Spleen (tissue), 11 donors: Measurements from ENCODE around the gene RBM47. TPM values are rescaled to one million over a fixed set of nuclear protein-coding genes. Genes with fewer than 3 reads are reported as not detected.
A peak's percentile ranks its signal among the peaks of the same experiment; 100 is the strongest.

Source experiments
- DNase-seq: peaks from one replicate; pipeline ENCODE4 v3.0.0-alpha.2; 2020
- H3K27ac ChIP-seq, 8 donors: fragments of 200-600 bp; sonication (generic) in 7 of 8; 1 replicate in 4 of 8; 2 replicates in 4 of 8; pipeline versions ENCODE4 v1.5.0 to v1.8.0; 2016 to 2021; ENCODE audit warnings: inconsistent platforms in 4 of 8, mild to moderate bottlenecking in 4 of 8, moderate library complexity in 1 of 8
- H3K27me3 ChIP-seq, 7 donors: fragments of 200-600 bp; sonication (generic) in 6 of 7; replicated peaks in 1 of 7; 1 replicate in 4 of 7; 2 replicates in 3 of 7; pipeline versions ENCODE4 v1.5.0 to v1.8.0; 2016 to 2021; ENCODE audit warnings: inconsistent platforms in 3 of 7, mild to moderate bottlenecking in 1 of 7
- H3K36me3 ChIP-seq, 6 donors: fragments of 200-600 bp; sonication (generic) in 5 of 6; 1 replicate in 4 of 6; 2 replicates in 2 of 6; pipeline versions ENCODE4 v1.5.0 to v1.8.0; 2016 to 2021; ENCODE audit warnings: inconsistent platforms in 2 of 6
- H3K4me1 ChIP-seq, 6 donors: fragments of 200-600 bp; sonication (generic) in 5 of 6; 1 replicate in 3 of 6; 2 replicates in 3 of 6; pipeline versions ENCODE4 v1.5.0 to v1.8.0; 2016 to 2021; ENCODE audit warnings: inconsistent platforms in 3 of 6
- H3K4me3 ChIP-seq, 8 donors: fragments of 200-600 bp; sonication (generic) in 7 of 8; 1 replicate in 4 of 8; 2 replicates in 4 of 8; pipeline versions ENCODE4 v1.5.0 to v1.8.0; 2016 to 2021; ENCODE audit warnings: inconsistent platforms in 4 of 8, mild to moderate bottlenecking in 4 of 8, moderate library complexity in 2 of 8
- H3K9me3 ChIP-seq, 8 donors: fragments of 200-600 bp; sonication (generic) in 7 of 8; 1 replicate in 4 of 8; 2 replicates in 4 of 8; pipeline versions ENCODE4 v1.5.0 to v1.8.0; 2016 to 2021; ENCODE audit warnings: inconsistent platforms in 4 of 8
- POLR2A ChIP-seq, 3 donors: fragments of 450-650 bp; IDR thresholded peaks; one replicate each; pipeline ENCODE4 v1.5.1; 2017; ENCODE audit warnings: antibody characterized with exemption in 3 of 3, mild to moderate bottlenecking in 1 of 3
- POLR2AphosphoS5 ChIP-seq, 3 donors: sonication (generic); formaldehyde crosslinking; IDR thresholded peaks; one replicate each; pipeline ENCODE4 v1.5.1; 2017; ENCODE audit warnings: antibody characterized with exemption in 3 of 3
- WGBS, 5 donors: extraction: QIAGEN DNeasy Blood & Tissue Kit in 3 of 5; methylation state at CpG; one replicate each; pipeline versions ENCODE4 v1.1.5 to v1.1.7; 2013 to 2018; 5-methylcytosine and 5-hydroxymethylcytosine counted together
- intact Hi-C: fragments of 100-400 bp; cut with DNase I; formaldehyde crosslinking; loops from one replicate; pipeline ENCODE4 v1.15.0; 2023; ENCODE audit warnings: low total_unique reads
- polyA plus RNA-seq, 3 donors: library from polyadenylated mRNA; stranded (reverse); fragments of 200-250 nt; gene quantifications; one replicate each; pipeline ENCODE4 v1.2.1, GENCODE V29; 2013
- total RNA-seq, 7 donors: library from RNA; depleted of rRNA in 3 of 7; stranded (reverse); fragments of >200 nt in 3 of 7; fragmentation: NEBNext Ultra II Directional in 4 of 7; extraction: Animal tissue kit (Norgen Biotek cat#: 25700) in 4 of 7; gene quantifications; one replicate each; pipeline versions ENCODE4 v1.1.0 to v1.2.1, GENCODE V29; 2016 to 2021
- TF ChIP-seq, protein P1 (sequence below), 11 experiments: fragments of 200-600 bp in 7 of 11; fragments of 450-650 bp in 4 of 11; sonication (generic) in 4 of 11; IDR thresholded peaks in 8 of 11; conservative IDR thresholded peaks in 3 of 11; 1 replicate in 7 of 11; 2 replicates in 4 of 11; pipeline versions ENCODE4 v1.4.0 to v1.8.0; 2016 to 2021; ENCODE audit warnings: antibody characterized with exemption in 11 of 11, inconsistent platforms in 4 of 11, mild to moderate bottlenecking in 1 of 11
- donor health status: healthy with polysubstance abuse.
- donor health status: DM: no; HTN: no; CAD: no; lungs with moderate emphysema.
- donor health status: DM: no; HTN: no; CAD: no.
- donor health status: Bipolar disorder and iron deficiency.
- donor health status: healthy.
- donor health status: DM: no; HTN: no; CAD: no.
- donor health status: DM: yes; HTN: yes; CAD: no.

Gene RBM47
- total and polyA plus RNA-seq, 10 donors = 6.0 to 164 (median 77.9) TPM

- Histone ChIP-seq H3K4me3 (peak overlapping the region in 1 of 8 donors; percentile 39), H3K27ac (peak overlapping the region in 6 of 8 donors; percentile 80 to 89 (median 84)), H3K36me3 (no peaks in the 10 kb centered on the region), H3K4me1 (peaks cover 16 to 74% (median 53%) of the 10 kb centered on the region in 6 donors), H3K27me3 (no peaks in the 10 kb centered on the region), H3K9me3 (no peaks in the 10 kb centered on the region)
- DNase-seq = no peak
- WGBS, 5 donors = 63 to 78% (median 75%) methylated on average over 7 of the region's 7 CpGs
- TF ChIP-seq POLR2A (IDR thresholded peaks at IDR 0.05) (no peak), POLR2AphosphoS5 (IDR thresholded peaks at IDR 0.05) (no peak)
- TF ChIP-seq, protein P1, sequence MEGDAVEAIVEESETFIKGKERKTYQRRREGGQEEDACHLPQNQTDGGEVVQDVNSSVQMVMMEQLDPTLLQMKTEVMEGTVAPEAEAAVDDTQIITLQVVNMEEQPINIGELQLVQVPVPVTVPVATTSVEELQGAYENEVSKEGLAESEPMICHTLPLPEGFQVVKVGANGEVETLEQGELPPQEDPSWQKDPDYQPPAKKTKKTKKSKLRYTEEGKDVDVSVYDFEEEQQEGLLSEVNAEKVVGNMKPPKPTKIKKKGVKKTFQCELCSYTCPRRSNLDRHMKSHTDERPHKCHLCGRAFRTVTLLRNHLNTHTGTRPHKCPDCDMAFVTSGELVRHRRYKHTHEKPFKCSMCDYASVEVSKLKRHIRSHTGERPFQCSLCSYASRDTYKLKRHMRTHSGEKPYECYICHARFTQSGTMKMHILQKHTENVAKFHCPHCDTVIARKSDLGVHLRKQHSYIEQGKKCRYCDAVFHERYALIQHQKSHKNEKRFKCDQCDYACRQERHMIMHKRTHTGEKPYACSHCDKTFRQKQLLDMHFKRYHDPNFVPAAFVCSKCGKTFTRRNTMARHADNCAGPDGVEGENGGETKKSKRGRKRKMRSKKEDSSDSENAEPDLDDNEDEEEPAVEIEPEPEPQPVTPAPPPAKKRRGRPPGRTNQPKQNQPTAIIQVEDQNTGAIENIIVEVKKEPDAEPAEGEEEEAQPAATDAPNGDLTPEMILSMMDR (IDR thresholded peaks at IDR 0.05 in 8 of 11, conservative IDR thresholded peaks at IDR 0.05 in 3 of 11) = no peak
- intact Hi-C loops = no loop called here
These were observed 56.9 kb downstream of the RBM47 start for GRCh38 chr4:40572692-40573310.

DNA sequence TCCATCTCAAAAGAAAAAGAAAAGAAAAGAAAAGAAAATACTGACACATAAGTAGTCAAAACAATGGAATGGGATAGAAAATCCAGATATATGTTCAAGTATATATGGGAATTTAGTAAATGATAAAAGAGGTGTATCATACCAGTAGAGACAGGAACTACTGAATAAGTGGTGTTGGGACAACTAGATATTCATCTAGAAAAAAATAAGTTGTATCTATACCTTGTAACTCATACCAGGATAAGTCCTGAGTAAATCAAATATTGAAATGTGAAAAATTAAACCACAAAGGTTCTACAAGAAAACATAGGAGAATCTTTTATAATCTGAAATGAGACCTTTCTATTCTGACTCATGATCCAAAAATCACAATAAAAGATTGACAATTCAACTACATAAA lies 58.5 kb downstream of the RBM47 start:
- Histone ChIP-seq H3K27me3 (no peaks in the 10 kb centered on the region), H3K4me3 (no peak overlapping the region), H3K9me3 (no peaks in the 10 kb centered on the region), H3K4me1 (peaks cover 8 to 59% (median 39%) of the 10 kb centered on the region in 6 donors), H3K36me3 (no peaks in the 10 kb centered on the region), H3K27ac (no peak overlapping the region)
- intact Hi-C loops = no loop called here
- DNase-seq = no peak
- no peak for TF ChIP-seq POLR2AphosphoS5 (IDR thresholded peaks at IDR 0.05)
- TF ChIP-seq, protein P1 (IDR thresholded peaks at IDR 0.05 in 8 of 11, conservative IDR thresholded peaks at IDR 0.05 in 3 of 11) = no peak
- TF ChIP-seq POLR2A (IDR thresholded peaks at IDR 0.05) = no peak

DNA sequence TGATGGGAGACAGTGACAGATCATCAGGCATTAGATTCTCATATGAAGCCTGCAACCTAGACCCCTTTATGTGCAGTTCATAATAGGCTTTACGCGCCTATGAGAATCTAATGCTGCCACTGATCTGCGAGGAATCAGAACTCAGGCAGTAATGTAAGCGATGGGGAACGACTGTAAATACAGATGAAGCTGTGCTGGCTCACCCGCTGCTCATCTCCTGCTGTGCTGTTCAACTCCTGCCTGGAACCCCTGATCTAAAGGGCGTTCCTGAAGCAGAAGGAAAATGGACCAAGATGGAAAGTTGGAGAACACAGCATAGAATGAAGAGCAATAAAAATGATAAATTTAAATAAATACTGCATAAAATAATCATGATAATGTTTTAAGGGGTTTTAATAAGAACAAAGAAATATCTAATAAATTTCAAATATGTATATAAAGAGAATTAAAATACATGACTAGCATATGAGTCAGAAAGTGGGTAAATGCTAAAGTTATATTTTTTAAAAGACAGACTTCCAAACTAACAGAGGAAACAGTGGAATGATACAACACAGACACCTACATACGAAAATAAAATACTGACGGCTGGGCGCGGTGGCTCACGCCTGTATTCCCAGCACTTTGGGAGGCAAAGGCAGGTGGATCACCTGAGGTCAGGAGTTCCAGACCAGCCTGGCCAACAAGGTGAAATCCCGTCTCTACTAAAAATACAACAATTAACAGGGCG lies 59.2 kb downstream of the RBM47 start:
- H3K27ac ChIP-seq = no peak overlapping the region
- peaks cover 6 to 59% (median 35%) of the 10 kb centered on the region in 6 donors for H3K4me1 ChIP-seq
- no peak overlapping the region for H3K4me3 ChIP-seq
- no peaks in the 10 kb centered on the region for H3K27me3 ChIP-seq
- H3K36me3 ChIP-seq = no peaks in the 10 kb centered on the region
- WGBS, 5 donors = 94 to 98% (median 95%) methylated on average over 14 of the region's 14 CpGs
- TF ChIP-seq POLR2A (IDR thresholded peaks at IDR 0.05) (no peak), POLR2AphosphoS5 (IDR thresholded peaks at IDR 0.05) (no peak)
- TF ChIP-seq, protein P1 (IDR thresholded peaks at IDR 0.05 in 8 of 11, conservative IDR thresholded peaks at IDR 0.05 in 3 of 11) = no peak
- DNase-seq = no peak
- H3K9me3 ChIP-seq = no peaks in the 10 kb centered on the region
- intact Hi-C loops = no loop called here

DNA sequence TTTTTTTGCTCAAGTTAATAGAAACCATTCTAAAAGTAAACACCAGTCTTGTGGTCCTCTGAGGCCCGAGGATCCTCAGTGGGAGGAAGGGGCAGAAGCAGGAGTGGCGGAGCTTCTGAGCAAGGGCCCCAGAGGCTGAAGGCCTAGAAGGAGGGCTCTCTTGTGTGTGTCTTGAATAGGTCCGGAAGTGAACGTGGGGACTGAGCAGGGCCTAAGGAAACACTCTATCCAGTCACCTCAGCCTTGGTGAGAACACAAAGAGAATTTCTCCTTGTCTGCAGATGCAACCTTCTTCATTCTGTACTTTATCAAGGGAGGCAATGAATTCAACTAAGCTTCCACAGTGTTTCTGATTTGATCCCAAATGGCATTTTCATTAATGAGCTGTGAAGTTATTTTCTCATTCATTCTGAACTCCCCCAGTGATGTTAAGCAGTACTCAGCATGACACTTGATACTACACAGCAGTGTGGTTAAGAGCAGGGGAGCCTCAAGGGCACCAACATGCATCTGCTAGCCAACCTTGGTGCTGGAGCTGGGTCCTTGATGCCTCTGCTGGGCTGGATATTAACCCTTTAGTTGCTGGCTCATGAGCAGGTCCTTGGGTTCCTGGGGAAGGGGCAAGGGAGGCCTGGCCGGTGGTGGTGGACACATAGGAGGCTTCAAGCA lies 64.7 kb downstream of the RBM47 start:
- no peak for DNase-seq
- peak overlapping the region in 7 of 8 donors; percentile 36 to 94 (median 86) for H3K27ac ChIP-seq
- intact Hi-C loops = no loop called here
- H3K9me3 ChIP-seq = no peaks in the 10 kb centered on the region
- peak overlapping the region in 1 of 8 donors; percentile 40 for H3K4me3 ChIP-seq
- H3K36me3 ChIP-seq = no peaks in the 10 kb centered on the region
- H3K4me1 ChIP-seq = peaks cover 3 to 72% (median 45%) of the 10 kb centered on the region in 6 donors
- H3K27me3 ChIP-seq = no peaks in the 10 kb centered on the region
- TF ChIP-seq, protein P1 (IDR thresholded peaks at IDR 0.05 in 8 of 11, conservative IDR thresholded peaks at IDR 0.05 in 3 of 11) = no peak
- no peak for TF ChIP-seq POLR2A (IDR thresholded peaks at IDR 0.05)
- TF ChIP-seq POLR2AphosphoS5 (IDR thresholded peaks at IDR 0.05) = no peak
- 53 to 76% (median 63%) methylated on average over 5 of the region's 5 CpGs for WGBS, 5 donors
